ENCODE measurements around the gene SORCS1. TPM values are rescaled to one million over a fixed set of nuclear protein-coding genes. Genes with fewer than 3 reads are reported as not detected.

Gene SORCS1
- polyA plus RNA-seq, 1 experiment, result 0.02 TPM

- Histone ChIP-seq H3K4me3 (ENCODE audit: low read depth, low read length) (no peak overlapping the region), H3K27me3 (ENCODE audit: control insufficient read depth, insufficient read depth, low read length) (no peaks in the 10 kb centered on the region), H3K9me3 (ENCODE audit: control insufficient read depth, insufficient read depth, low read length) (peaks cover 21% of the 10 kb centered on the region), H3K27ac (ENCODE audit: low read depth, low read length) (no peak overlapping the region)
- POLR2A ChIA-PET, result no interaction called here
- CTCF ChIA-PET, result no interaction called here
- no peak for TF ChIP-seq CTCF (IDR thresholded peaks at IDR 0.05; ENCODE audit: low read depth, low read length)
- no peak for DNase-seq (ENCODE audit: low read depth, low spot score)
These were observed 22.9 kb downstream of the SORCS1 start for GRCh38 chr10:107141524-107142061.

GRCh38 chr10:107139237-107139636 lies 25.3 kb downstream of the SORCS1 start:
- ChIA-PET CTCF (no interaction called here), POLR2A (no interaction called here)
- peaks cover 25% of the 10 kb centered on the region for H3K9me3 ChIP-seq (ENCODE audit: control insufficient read depth, insufficient read depth, low read length)
- no peaks in the 10 kb centered on the region for H3K27me3 ChIP-seq (ENCODE audit: control insufficient read depth, insufficient read depth, low read length)
- no peak overlapping the region for H3K27ac ChIP-seq (ENCODE audit: low read depth, low read length)
- no peak for TF ChIP-seq CTCF (IDR thresholded peaks at IDR 0.05; ENCODE audit: low read depth, low read length)
- no peak overlapping the region for H3K4me3 ChIP-seq (ENCODE audit: low read depth, low read length)
- no peak for DNase-seq (ENCODE audit: low read depth, low spot score)

GRCh38 chr10:107133656-107134055 lies 30.9 kb downstream of the SORCS1 start:
- no peak overlapping the region for H3K4me3 ChIP-seq (ENCODE audit: low read depth, low read length)
- TF ChIP-seq CTCF (IDR thresholded peaks at IDR 0.05; ENCODE audit: low read depth, low read length), result no peak
- peaks cover 13% of the 10 kb centered on the region for H3K9me3 ChIP-seq (ENCODE audit: control insufficient read depth, insufficient read depth, low read length)
- no peak overlapping the region for H3K27ac ChIP-seq (ENCODE audit: low read depth, low read length)
- no peak for DNase-seq (ENCODE audit: low read depth, low spot score)
- CTCF ChIA-PET, result no interaction called here
- H3K27me3 ChIP-seq (ENCODE audit: control insufficient read depth, insufficient read depth, low read length), result no peaks in the 10 kb centered on the region
- POLR2A ChIA-PET, result no interaction called here

GRCh38 chr10:107129000-107129399 lies 35.5 kb downstream of the SORCS1 start:
- Histone ChIP-seq H3K4me3 (ENCODE audit: low read depth, low read length) (no peak overlapping the region), H3K27ac (ENCODE audit: low read depth, low read length) (no peak overlapping the region), H3K27me3 (ENCODE audit: control insufficient read depth, insufficient read depth, low read length) (no peaks in the 10 kb centered on the region), H3K9me3 (ENCODE audit: control insufficient read depth, insufficient read depth, low read length) (no peaks in the 10 kb centered on the region; the same call in none of the 2 replicates)
- no peak for DNase-seq (ENCODE audit: low read depth, low spot score)
- TF ChIP-seq CTCF (IDR thresholded peaks at IDR 0.05; ENCODE audit: low read depth, low read length), result no peak
- CTCF ChIA-PET, result no interaction called here
- POLR2A ChIA-PET, result no interaction called here

- POLR2A ChIA-PET, result no interaction called here
- CTCF ChIA-PET, result no interaction called here
- Histone ChIP-seq H3K4me3 (ENCODE audit: low read depth, low read length) (no peak overlapping the region), H3K27ac (ENCODE audit: low read depth, low read length) (no peak overlapping the region), H3K27me3 (ENCODE audit: control insufficient read depth, insufficient read depth, low read length) (no peaks in the 10 kb centered on the region), H3K9me3 (ENCODE audit: control insufficient read depth, insufficient read depth, low read length) (no peaks in the 10 kb centered on the region; the same call in none of the 2 replicates)
- no peak for DNase-seq (ENCODE audit: low read depth, low spot score)
- no peak for TF ChIP-seq CTCF (IDR thresholded peaks at IDR 0.05; ENCODE audit: low read depth, low read length)
These were observed 37.9 kb downstream of the SORCS1 start for GRCh38 chr10:107126512-107127065.

All from AG04450 (cell line).